NB4 (cell line): ENCODE data around the gene LRP1B.

Experiments
- DNase-seq: peaks from one replicate; pipeline ENCODE4 v3.0.0; 2010; ENCODE audit warnings: low read depth
- H3K4me3 ChIP-seq: one replicate; pipeline ENCODE4 v1.5.1; 2011; ENCODE audit warnings: mild to moderate bottlenecking, low read depth, low read length, moderate library complexity
- MYC ChIP-seq: IDR thresholded peaks from 2 replicates; pipeline ENCODE4 v1.6.1; 2011; ENCODE audit warnings: low read depth, low read length
- POLR2A ChIP-seq: IDR thresholded peaks from 2 replicates; pipeline ENCODE4 v1.6.1; 2011; ENCODE audit warnings: mild to moderate bottlenecking; ENCODE audit not compliant: insufficient read length; ENCODE audit errors: extremely low read depth
- TF ChIP-seq, protein P1 (sequence below): IDR thresholded peaks from 2 replicates; pipeline ENCODE4 v1.6.1; 2011; ENCODE audit warnings: low read depth, low read length
- TF ChIP-seq, protein P2 (sequence below): IDR thresholded peaks from one replicate; pipeline ENCODE4 v1.5.1; 2012; ENCODE audit warnings: low read depth, low read length

The LRP1B gene

DNA sequence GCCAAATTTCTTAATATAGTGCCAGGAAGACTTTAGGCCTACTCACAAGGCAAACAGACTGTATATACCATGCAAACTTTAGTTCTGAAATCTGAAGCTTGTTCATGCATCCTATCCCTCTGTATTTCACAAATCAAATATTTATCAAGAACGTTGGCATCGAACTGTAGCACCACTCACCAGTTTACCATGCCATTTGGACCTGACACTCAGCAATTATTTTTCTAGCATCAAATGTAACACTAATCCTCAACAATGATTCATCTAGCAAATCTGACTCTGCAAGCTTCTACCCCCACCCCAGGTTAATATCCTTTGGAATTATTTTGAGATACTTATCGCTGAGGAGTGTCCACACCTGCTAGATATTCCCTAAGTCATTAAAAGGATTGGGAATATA lies 1506.6 kb downstream of the LRP1B start:
- no peak overlapping the region for H3K4me3 ChIP-seq
- DNase-seq: no peak
- TF ChIP-seq POLR2A: no peak
- no peak for TF ChIP-seq MYC
- TF ChIP-seq, protein P1, sequence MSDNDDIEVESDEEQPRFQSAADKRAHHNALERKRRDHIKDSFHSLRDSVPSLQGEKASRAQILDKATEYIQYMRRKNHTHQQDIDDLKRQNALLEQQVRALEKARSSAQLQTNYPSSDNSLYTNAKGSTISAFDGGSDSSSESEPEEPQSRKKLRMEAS: no peak
- TF ChIP-seq, protein P2, sequence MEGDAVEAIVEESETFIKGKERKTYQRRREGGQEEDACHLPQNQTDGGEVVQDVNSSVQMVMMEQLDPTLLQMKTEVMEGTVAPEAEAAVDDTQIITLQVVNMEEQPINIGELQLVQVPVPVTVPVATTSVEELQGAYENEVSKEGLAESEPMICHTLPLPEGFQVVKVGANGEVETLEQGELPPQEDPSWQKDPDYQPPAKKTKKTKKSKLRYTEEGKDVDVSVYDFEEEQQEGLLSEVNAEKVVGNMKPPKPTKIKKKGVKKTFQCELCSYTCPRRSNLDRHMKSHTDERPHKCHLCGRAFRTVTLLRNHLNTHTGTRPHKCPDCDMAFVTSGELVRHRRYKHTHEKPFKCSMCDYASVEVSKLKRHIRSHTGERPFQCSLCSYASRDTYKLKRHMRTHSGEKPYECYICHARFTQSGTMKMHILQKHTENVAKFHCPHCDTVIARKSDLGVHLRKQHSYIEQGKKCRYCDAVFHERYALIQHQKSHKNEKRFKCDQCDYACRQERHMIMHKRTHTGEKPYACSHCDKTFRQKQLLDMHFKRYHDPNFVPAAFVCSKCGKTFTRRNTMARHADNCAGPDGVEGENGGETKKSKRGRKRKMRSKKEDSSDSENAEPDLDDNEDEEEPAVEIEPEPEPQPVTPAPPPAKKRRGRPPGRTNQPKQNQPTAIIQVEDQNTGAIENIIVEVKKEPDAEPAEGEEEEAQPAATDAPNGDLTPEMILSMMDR: no peak

DNA sequence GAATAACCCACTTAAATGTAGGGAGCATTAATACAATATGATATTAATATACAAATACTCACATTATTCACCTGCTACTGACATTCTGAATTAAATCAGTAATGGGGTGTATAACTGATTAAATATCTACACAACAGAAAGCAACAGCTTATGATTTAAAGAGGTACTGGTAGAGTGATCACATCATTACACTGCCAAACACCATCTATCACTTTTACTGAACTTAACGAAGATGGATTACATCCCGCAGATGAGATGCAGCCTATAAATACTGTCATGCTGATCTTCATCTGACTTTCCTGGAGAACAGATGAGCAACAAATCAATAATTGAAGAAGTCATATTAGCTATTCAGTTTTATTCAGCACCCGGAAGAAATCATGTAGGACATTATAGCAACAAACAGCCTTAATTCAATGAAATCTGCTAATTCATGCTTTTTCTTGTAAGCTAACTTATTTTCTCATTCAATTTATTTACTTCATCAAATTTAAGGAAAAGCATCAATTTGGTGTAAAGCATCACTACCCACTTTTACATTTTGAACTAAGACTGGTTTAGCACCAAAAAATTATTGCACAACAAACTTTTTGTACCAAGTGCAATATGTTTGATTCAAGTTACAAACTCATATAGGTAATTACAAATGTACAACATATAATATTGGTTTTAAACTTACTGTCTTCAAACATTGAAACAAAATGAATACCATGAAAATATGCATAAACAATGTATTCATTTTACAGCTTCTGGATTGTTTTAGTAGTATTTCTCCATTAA lies 1509.0 kb downstream of the LRP1B start:
- DNase-seq: no peak
- no peak overlapping the region for H3K4me3 ChIP-seq
- TF ChIP-seq, protein P1: no peak

DNA sequence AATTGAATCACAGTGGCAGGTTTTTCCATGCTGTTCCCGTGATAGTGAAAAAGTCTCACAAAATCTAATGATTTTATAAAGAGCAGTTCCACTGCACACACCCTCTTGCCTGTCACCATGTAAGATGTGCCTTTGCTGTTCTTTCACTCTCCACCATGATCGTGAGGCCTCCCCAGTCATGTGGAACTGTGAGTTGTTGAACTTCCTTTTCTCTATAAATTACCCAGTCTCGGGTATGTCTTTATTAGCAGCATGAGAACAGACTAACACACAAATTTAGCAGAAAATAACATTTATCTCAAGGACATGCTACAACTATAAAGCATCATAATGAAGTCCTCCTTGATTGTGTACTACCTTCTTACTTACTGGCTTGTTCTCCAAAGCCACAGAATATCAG lies 1526.0 kb downstream of the LRP1B start:
- no peak for DNase-seq
- H3K4me3 ChIP-seq: no peak overlapping the region
- TF ChIP-seq MYC: no peak
- no peak for TF ChIP-seq POLR2A
- TF ChIP-seq, protein P1: no peak
- TF ChIP-seq, protein P2: no peak

DNA sequence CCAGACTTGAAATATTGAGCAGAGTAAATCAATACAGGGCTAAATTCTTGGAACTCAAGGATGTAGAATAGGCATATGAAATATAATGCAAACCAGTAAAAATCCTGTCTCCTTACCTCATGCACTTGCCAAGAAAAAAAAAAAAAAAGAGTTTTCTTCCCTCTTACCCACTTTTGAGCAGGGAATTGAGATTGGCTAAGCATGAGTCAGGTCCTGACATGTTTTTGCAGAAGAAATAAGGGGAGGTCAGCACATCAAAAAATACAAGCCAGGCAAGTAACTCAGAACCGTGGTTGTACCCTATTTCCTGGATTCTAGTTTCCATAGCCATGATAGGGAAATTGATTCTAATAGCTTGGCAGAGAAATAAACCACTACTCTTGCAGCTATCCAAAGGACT lies 1526.7 kb downstream of the LRP1B start:
- H3K4me3 ChIP-seq: no peak overlapping the region
- no peak for DNase-seq
- TF ChIP-seq MYC (no peak), POLR2A (no peak)
- TF ChIP-seq, protein P2: no peak
- TF ChIP-seq, protein P1: no peak

DNA sequence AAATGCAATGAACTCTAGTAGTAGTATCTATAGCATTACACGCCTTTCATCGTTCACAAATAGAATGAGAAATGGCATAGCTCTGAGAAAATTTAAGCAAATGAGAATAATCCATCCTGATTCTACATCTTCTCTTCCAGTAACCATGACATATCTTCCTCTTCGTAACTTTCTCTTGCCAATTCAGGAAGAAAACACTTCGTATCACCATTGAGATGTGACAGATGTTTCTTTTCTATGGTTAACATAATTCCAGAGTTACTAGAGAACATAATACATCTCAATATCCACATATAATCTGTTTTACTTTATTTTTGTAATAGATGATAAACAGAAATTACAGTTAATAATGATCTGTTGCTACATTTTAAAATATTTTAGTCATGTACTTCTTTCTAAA lies 1527.4 kb downstream of the LRP1B start:
- no peak for TF ChIP-seq POLR2A
- TF ChIP-seq, protein P1: no peak
- TF ChIP-seq MYC: no peak
- TF ChIP-seq, protein P2: no peak
- no peak overlapping the region for H3K4me3 ChIP-seq
- no peak for DNase-seq

DNA sequence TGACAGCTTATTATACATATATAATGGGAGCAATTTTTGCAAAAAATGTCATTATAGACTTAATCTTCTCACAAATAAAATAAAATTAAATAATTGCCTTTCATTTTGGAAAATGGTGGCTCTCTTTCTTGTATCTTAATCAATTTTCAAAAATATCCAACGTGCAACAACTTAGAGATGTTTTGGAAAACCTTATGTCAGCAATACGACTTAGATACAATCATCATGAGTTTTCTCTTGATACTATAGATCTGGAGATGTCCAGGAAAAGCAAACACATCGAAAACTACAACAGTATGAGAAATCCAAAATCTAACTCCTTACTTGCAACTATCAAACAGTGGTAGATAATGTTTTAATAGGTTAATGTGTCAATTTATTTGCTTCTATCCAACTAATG lies 1529.0 kb downstream of the LRP1B start:
- no peak for DNase-seq
- no peak overlapping the region for H3K4me3 ChIP-seq
- TF ChIP-seq MYC: no peak
- TF ChIP-seq, protein P2: no peak
- no peak for TF ChIP-seq POLR2A
- TF ChIP-seq, protein P1: no peak
